NB4 (cell line): ENCODE results near the gene CCND1.
"Not testable (repeated sequence)": the region's sequence is repeated elsewhere in the genome, so short reads cannot be mapped to it uniquely, and the experiment has no call there.

Experiments used
- DNase-seq: peaks from one replicate; pipeline ENCODE4 v3.0.0; 2010; ENCODE audit warnings: low read depth
- H3K4me3 ChIP-seq: one replicate; pipeline ENCODE4 v1.5.1; 2011; ENCODE audit warnings: mild to moderate bottlenecking, low read depth, low read length, moderate library complexity
- CTCF ChIP-seq: IDR thresholded peaks from one replicate; pipeline ENCODE4 v1.5.1; 2012; ENCODE audit warnings: low read depth, low read length
- MAX ChIP-seq: IDR thresholded peaks from 2 replicates; pipeline ENCODE4 v1.6.1; 2011; ENCODE audit warnings: low read depth, low read length
- MYC ChIP-seq: IDR thresholded peaks from 2 replicates; pipeline ENCODE4 v1.6.1; 2011; ENCODE audit warnings: low read depth, low read length
- POLR2A ChIP-seq: IDR thresholded peaks from 2 replicates; pipeline ENCODE4 v1.6.1; 2011; ENCODE audit warnings: mild to moderate bottlenecking; ENCODE audit not compliant: insufficient read length; ENCODE audit errors: extremely low read depth

CCND1 gene

GRCh38 chr11:69689484-69690319 is 48.7 kb downstream of the CCND1 start:
- no peak for TF ChIP-seq POLR2A
- no peak for TF ChIP-seq MYC
- no peak for TF ChIP-seq CTCF
- no peak for TF ChIP-seq MAX
- H3K4me3 ChIP-seq, result no peak overlapping the region
- DNase-seq, result no peak

GRCh38 chr11:69691463-69691862 is 50.5 kb downstream of the CCND1 start:
- H3K4me3 ChIP-seq, result no peak overlapping the region
- no peak for TF ChIP-seq CTCF
- no peak for TF ChIP-seq MYC
- no peak for TF ChIP-seq MAX
- no peak for TF ChIP-seq POLR2A
- DNase-seq, result no peak

GRCh38 chr11:69692422-69692821 is 51.5 kb downstream of the CCND1 start:
- TF ChIP-seq CTCF (no peak), MYC (no peak), MAX (no peak), POLR2A (no peak)
- no peak overlapping the region for H3K4me3 ChIP-seq
- no peak for DNase-seq

- TF ChIP-seq MAX, result no peak
- TF ChIP-seq CTCF, result no peak
- TF ChIP-seq MYC, result no peak
- TF ChIP-seq POLR2A, result no peak
- no peak for DNase-seq
- no peak overlapping the region for H3K4me3 ChIP-seq
These were observed 53.8 kb downstream of the CCND1 start for GRCh38 chr11:69694781-69695180.

GRCh38 chr11:69695581-69695980 is 54.6 kb downstream of the CCND1 start:
- DNase-seq, result no peak

GRCh38 chr11:69695995-69696394 is 55.0 kb downstream of the CCND1 start:
- not testable (repeated sequence) for DNase-seq, H3K4me3 ChIP-seq

More at GRCh38 chr11:69695581-69695980, 54.6 kb downstream of the CCND1 start:
- no peak overlapping the region for H3K4me3 ChIP-seq
- TF ChIP-seq MYC (no peak), POLR2A (no peak), MAX (no peak), CTCF (no peak)
